HG02852 (cell line): ENCODE results near the gene MCCC1.

ENCODE experiments used
- ATAC-seq: cut with Tn5 transposase; IDR thresholded peaks from one replicate; pipeline ENCODE4 v1.9.1; 2021; ENCODE audit warnings: mild to moderate bottlenecking, moderate library complexity; ENCODE audit not compliant: unreplicated experiment

The MCCC1 gene

DNA sequence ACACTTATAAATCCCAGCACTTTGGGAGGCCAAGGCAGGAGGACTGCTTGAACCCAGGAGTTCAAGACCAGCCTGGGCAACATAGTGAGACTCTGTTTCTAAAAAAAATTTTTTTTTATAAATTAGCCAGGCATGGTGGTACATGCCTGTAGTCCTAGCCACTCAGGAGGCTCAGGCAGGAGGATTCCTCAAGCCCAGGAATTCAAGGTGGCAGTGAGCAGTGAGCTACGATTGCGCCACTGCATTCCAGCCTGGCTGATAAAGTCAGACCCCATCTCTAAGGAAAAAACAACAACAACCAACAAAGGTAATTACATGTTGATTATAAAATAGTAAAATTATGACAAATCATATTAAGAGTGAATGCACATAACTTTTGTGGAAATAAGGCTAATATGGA lies 40.9 kb downstream of the MCCC1 start:
- ATAC-seq = no peak

DNA sequence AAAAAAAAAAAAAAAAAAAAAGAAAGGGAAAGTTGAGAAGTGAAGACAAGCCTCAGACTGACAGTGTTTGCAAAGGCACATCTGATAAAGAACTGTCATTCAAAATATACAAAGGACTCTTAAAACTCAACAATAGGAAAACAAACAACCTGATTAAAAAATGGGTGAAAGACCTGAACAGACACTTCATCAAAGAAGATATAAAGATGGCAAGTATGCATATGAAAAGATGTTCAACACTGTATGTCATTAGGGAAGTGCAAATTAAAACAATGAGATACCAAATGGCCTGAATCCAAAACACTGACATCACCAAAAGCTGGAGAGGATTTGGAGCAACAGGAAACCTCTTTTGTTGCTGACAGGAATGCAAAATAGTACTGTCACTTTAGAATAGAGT lies 48.6 kb downstream of the MCCC1 start:
- no peak for ATAC-seq

DNA sequence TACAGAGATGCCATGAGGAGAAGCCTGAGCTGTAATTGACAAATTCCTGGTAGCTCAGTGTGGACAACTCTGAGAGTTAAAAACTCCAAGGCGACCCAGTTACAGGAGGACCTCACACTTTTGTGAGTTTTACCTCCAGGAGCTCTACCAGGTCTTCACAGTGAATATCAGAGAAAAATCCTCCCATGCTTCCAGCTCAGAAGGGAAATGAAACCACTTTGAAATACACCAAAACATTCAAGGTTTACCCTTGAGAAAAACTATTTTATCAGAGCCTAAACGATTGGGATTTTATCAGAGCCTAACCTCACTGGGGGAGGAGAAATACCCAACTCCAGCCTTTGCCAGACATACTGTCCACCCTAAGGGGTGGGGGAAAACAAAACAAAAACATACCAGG lies 52.4 kb downstream of the MCCC1 start:
- ATAC-seq = no peak

GRCh38 chr3:183044547-183045229 lies 54.6 kb downstream of the MCCC1 start:
- peak; percentile 94 for ATAC-seq

DNA sequence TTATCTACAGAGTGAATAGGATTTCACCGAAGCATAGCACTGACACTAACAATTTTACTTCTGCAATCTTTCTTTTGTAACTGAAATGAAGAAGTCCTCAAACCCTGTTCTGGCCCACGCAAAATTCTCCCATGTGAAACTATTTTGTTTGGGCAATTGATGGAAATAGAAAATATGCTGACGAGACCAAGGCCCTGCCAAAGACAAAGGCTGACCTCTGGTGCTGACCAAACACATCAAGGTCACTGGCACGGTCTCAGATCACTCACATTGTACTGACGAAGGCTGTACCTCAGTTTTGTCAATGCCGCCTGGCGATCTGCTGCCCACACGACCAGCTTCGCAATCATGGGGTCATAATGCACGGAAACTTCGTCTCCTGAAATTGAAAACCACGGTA lies 60.5 kb downstream of the MCCC1 start:
- no peak for ATAC-seq

DNA sequence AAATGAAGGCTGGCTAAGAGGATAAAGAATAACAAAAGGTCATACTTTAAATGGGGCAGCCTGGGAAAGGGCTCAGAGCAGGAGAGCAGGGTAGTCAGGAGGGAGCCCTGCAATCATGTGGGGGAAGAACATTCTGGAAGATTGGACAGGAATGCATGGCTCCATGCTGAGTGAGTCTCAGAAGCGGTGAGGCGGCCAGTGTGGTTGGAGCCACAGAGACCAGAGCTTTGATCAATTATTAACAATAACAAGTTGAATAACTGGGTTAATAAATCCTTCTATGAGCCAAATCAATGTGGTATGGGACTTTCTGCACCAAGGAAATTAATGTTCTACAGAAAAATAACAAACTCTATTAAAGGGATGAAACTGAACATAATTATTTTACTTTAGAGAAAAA lies 61.1 kb downstream of the MCCC1 start:
- ATAC-seq = no peak

- ATAC-seq = no peak
These were observed 65.5 kb downstream of the MCCC1 start for GRCh38 chr3:183033746-183034145.

- no peak for ATAC-seq
These were observed 66.3 kb downstream of the MCCC1 start for GRCh38 chr3:183032880-183033555.

DNA sequence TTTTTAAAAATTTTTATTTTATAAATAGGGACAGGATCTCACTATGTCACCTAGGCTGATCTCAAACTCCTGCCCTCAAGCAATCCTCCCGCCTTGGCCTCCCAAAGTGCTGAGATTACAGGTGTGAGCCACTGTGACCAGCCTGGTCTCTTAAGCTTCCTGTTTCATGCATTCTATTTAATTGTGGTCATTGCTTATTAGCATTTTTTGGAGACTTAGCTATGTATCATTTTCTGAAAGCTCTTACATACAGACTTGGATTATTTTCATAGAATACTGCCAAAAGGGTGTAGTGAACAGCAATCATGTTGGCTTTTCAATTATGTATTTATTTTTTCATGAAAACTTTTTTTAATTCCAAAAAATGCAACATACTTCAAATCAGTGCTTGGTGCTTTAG lies 67.5 kb downstream of the MCCC1 start:
- ATAC-seq = no peak

DNA sequence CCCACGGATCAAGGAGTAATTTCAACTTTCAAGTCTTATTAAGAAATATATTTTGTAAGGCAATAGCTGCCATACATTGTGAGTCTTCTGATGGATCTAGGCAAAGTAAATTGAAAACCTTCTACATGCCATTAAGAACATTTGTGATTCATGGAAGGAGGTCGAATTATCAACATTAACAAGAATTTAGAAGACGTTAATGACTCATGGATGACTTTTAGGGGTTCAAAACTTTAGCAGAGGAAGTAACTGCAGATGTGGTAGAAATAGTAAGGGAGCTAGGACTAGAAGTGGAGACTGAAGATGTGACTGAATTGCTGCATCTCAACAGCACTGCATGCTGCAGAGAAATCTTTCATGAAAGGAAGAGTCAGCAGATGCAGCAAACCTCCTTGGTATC lies 70.9 kb downstream of the MCCC1 start:
- no peak for ATAC-seq

GRCh38 chr3:183027276-183027675 lies 72.0 kb downstream of the MCCC1 start:
- ATAC-seq = no peak

GRCh38 chr3:183022936-183023516 lies 76.3 kb downstream of the MCCC1 start:
- no peak for ATAC-seq

DNA sequence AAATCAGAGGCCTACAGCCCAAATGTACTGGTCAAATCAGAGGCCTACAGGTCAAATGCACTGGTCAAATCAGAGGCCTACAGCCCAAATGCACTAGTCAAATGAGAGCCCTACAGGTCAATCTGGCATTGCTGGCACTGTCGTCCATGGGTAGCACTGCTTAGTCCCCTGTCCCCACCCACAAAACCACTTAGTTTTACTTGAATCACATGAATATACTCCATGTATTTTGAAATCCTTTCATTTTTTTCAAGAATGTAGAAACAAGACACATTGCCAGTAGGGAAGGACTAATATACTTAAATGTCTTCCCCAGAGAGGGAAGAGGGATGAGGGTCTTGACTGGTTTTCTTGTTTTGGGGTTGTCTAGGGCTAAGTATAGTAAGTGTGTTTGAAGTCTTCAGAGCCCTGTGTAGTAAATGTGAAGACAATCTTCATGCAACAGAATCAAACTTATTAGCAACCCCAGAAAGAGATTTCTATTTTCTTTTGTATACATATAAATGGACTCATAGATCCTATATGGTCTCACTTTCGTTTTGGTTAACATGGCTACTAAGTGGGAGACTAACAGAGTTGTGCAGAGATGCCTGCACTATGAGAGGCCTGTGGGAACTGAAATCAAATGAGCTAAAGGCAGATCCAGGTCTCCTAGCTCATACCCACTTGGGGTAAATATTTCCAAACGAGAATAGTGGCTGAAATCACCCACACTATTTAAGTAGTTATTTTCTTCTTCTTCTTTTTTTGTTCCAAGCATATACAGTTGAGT lies 80.7 kb downstream of the MCCC1 start:
- no peak for ATAC-seq

DNA sequence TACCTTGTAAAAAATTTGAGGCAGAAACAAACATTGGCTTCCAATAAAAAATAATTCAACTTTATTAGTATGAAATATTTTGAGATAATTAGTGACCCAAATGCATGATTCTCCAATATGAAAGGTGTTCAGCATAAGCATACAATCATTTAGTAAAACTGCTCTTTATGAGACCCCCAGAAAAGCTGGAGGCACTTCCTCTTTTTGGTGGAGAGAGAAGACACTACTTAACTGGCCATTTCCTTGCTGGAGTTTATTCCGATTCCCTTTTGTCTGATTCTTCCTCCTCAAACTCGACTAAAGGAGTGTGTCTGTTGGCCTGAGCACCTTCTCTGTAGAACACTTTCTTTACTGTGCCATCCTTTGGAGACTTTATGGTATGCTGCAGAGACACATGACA lies 84.1 kb downstream of the MCCC1 start:
- no peak for ATAC-seq

DNA sequence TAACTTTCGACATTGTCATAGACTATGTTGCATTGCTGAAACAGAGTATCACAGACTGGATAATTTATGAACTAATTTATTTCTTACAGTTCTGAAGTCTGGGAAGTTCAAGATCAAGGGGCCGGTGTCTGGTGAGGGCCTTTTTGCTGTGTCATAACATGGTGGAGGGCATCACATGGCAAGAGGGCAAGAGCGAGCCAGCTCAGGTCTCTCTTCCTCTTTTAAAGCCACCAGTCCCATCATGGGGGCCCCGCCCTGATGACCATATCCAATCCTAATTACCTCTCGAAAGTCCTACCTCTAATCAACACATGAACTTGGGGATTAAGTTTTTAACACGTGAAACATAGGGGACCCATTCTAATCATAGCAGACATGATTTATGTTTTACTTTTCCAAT lies 85.4 kb downstream of the MCCC1 start:
- ATAC-seq = no peak

GRCh38 chr3:183013074-183013473 lies 86.2 kb downstream of the MCCC1 start:
- ATAC-seq = no peak

DNA sequence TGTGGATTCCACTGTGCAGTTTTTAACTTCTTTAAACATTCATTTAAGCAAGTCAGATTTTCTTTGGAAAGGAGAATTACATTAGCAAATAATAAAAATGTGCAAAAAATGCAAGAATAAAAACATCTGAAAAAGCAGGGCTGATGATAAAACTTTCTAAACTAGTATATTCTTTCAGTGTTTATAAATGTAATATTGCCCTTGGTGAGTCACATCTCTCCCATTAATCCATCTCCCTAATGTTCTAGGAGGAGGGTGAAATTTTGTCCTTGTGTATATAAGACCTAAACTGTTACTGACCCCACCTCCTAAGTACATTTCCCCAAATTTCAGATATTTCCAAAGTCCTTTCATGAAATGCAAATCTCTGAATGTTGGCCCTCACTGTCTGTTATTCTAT lies 90.5 kb downstream of the MCCC1 start:
- ATAC-seq = no peak

DNA sequence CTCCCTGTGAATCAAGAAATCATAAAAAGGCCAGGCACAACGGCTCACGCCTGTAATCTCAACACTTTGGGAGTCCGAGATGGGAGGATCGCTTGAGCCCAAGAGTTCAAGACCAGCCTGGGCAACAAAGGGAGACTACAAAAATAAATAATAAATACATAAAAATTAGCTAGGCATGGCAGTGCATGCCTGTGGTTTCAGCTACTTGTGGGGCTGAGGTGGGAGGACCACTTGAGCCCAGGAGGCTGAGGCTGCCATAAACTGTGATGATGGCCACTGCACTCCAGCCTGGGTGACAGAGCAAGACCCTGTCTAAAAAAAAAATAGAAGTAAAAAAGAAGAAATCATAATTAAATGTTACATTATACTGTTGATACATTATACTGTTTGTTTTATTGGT lies 91.0 kb downstream of the MCCC1 start:
- no peak for ATAC-seq

- ATAC-seq = no peak
These were observed 92.8 kb downstream of the MCCC1 start for GRCh38 chr3:183006396-183007002.

DNA sequence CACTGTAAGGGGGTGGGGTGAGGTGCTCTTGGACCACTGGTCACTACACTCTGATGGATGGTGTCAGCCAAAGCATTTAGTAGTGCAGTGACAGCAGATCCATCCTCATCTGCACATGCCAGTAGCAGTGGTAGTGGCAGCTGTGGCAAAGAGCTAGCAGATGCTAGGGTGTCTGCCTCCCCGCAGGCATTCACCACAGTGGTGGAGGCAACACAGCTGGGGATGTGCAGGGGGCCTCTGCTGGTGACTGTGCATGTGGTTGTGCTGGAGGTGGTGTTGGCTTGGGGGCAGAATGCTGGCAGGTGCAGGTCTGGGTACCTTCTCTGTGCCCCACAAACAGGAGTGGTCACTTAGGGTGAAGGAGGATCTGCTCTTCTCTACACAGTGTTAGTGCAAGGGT lies 99.5 kb downstream of the MCCC1 start:
- no peak for ATAC-seq

DNA sequence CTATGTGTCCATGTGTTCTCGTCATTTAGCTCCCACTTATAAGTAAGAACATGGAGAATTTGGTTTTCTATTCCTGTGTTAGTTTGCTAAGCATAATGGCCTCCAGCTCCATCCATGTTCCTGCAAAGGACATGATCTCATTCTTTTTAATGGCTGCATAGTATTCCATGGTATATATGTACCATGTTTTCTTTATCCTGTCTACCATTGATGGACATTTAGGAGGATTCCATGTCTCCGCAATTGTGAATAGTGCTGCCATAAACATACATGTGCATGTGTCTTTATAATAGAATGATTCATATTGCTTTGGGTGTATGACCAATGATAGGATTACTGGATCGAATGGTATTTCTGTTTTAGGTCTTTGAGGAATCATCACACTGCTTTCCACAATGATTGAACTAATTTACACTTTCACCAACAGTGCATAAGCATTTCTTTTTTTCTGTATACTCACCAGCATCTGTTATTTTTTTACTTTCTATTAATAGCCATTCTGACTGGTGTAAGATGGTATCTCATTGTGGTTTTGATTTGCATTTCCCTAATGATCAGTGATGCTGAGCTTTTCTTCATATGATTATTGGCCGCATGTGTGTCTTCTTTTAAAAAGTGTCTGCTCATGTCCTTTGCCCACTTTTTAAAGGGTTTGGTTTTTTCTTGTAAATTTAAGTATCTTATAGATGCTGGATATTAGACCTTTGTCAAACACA lies 105.7 kb downstream of the MCCC1 start:
- ATAC-seq = peak; percentile 54
